A673 (cell line): Measurements from ENCODE around the gene SLC36A3. TPM values are rescaled to one million over a fixed set of nuclear protein-coding genes. Genes with fewer than 3 reads are reported as not detected.

Experiments
- BruUV-seq: library from RNA; stranded (reverse); fragments of 400-500 nt; replicated peaks from 2 replicates; lab custom pipeline; 2021; lab: Mats Ljungman, UMichigan
- CTCF ChIA-PET: fragments of 300-600 bp; sonication (Branson Sonifier 250); formaldehyde crosslinking; loops from one replicate; lab custom pipeline; 2022; ENCODE audit warnings: antibody characterized with exemption; lab: Charles Lee
- POLR2A ChIA-PET: fragments of 300-600 bp; sonication (Branson Sonifier 250); formaldehyde crosslinking; loops from one replicate; lab custom pipeline; 2022; ENCODE audit warnings: antibody characterized with exemption; ENCODE audit not compliant: low non-redundant PET; lab: Charles Lee
- DNase-seq: peaks from one replicate; pipeline ENCODE4 v3.0.0-alpha.2; 2015; ENCODE audit warnings: low spot score
- H3K27ac ChIP-seq: fragments of 200-600 bp; sonication (generic); 2 replicates; pipeline ENCODE4 v1.5.1; 2016; ENCODE audit warnings: mixed run types, low read depth, mild to moderate bottlenecking, mixed read lengths, antibody characterized with exemption, low read length; ENCODE audit not compliant: poor library complexity, severe bottlenecking
- H3K27me3 ChIP-seq: fragments of 200-600 bp; sonication (generic); replicated peaks from 2 replicates; pipeline ENCODE4 v1.6.1; 2017; ENCODE audit warnings: mixed run types, low read depth, mild to moderate bottlenecking, mixed read lengths, antibody characterized with exemption, low read length; ENCODE audit not compliant: insufficient read depth, poor library complexity
- H3K36me3 ChIP-seq: fragments of 200-600 bp; sonication (generic); 2 replicates; pipeline ENCODE4 v1.6.1; 2016; ENCODE audit warnings: mixed run types, mild to moderate bottlenecking, mixed read lengths, antibody characterized with exemption, low read length; ENCODE audit not compliant: insufficient read depth, poor library complexity, severe bottlenecking
- H3K4me1 ChIP-seq: fragments of 200-600 bp; sonication (generic); 2 replicates; pipeline ENCODE4 v1.6.1; 2017; ENCODE audit warnings: mixed run types, mild to moderate bottlenecking, mixed read lengths, antibody characterized with exemption, low read length; ENCODE audit not compliant: insufficient read depth, poor library complexity, severe bottlenecking
- H3K4me3 ChIP-seq: fragments of 200-600 bp; sonication (generic); 2 replicates; pipeline ENCODE4 v1.5.1; 2016; ENCODE audit warnings: low read depth, mixed run types, mild to moderate bottlenecking, mixed read lengths, low read length; ENCODE audit not compliant: poor library complexity, severe bottlenecking
- H3K9me3 ChIP-seq: fragments of 200-600 bp; sonication (generic); 2 replicates; pipeline ENCODE4 v1.6.1; 2016; ENCODE audit warnings: mixed run types, low read depth, mild to moderate bottlenecking, mixed read lengths, antibody characterized with exemption, low read length; ENCODE audit not compliant: poor library complexity, severe bottlenecking
- CTCF ChIP-seq: fragments of 300-800, 200-600 bp; sonication (generic); conservative IDR thresholded peaks from 2 replicates; pipeline ENCODE4 v1.5.1; 2017; ENCODE audit warnings: low read depth, mild to moderate bottlenecking, antibody characterized with exemption, low read length, moderate library complexity, mixed read lengths
- EZH2 ChIP-seq: fragments of 200-600 bp; sonication (generic); IDR thresholded peaks from 2 replicates; pipeline ENCODE4 v1.6.1; 2017; ENCODE audit warnings: borderline replicate concordance, low read depth, mild to moderate bottlenecking, mixed read lengths, antibody characterized with exemption, low read length; ENCODE audit not compliant: poor library complexity, severe bottlenecking
- intact Hi-C: fragments of 100-400 bp; cut with micrococcal nuclease; formaldehyde crosslinking; loops from one replicate; pipeline ENCODE4 v1.10.0; 2022; ENCODE audit not compliant: unreplicated experiment
- total RNA-seq: library from RNA; stranded (reverse); gene quantifications from 2 replicates; pipeline ENCODE4 v1.2.3, GENCODE V29; 2021

Gene SLC36A3
- total RNA-seq, 1 experiment from 2014 or later: not detected

GRCh38 chr5:151227918-151228447, 75.6 kb downstream of the SLC36A3 start:
- no TSS peak for BruUV-seq
- Histone ChIP-seq H3K27ac (no peak overlapping the region), H3K9me3 (no peaks in the 10 kb centered on the region), H3K4me1 (no peaks in the 10 kb centered on the region), H3K36me3 (no peaks in the 10 kb centered on the region), H3K27me3 (no peaks in the 10 kb centered on the region), H3K4me3 (no peak overlapping the region)
- DNase-seq: no peak
- TF ChIP-seq CTCF (no peak), EZH2 (no peak)
- CTCF ChIA-PET: no interaction called here
- POLR2A ChIA-PET: no interaction called here
- intact Hi-C loops: no loop called here

Other genes with a start within 250 kb of the SLC36A3 start
- 33.3 and 37.3 TPM in 2 replicates for gene TNIP1, start 222.7 kb downstream of the SLC36A3 start, total RNA-seq
- 95.9 and 130 TPM in 2 replicates for gene ANXA6, start 146.0 kb downstream of the SLC36A3 start, total RNA-seq
- gene CCDC69, start 79.7 kb downstream of the SLC36A3 start, total RNA-seq: 0.52 TPM in 1 of 2 replicates, not detected in the other
- gene GM2A, start 50.6 kb downstream of the SLC36A3 start, total RNA-seq: 3.5 and 4.0 TPM in 2 replicates
- not detected in 2 replicates for gene SLC36A2, start 43.8 kb upstream of the SLC36A3 start, total RNA-seq
- 8.8 and 12.5 TPM in 2 replicates for gene SLC36A1, start 143.8 kb upstream of the SLC36A3 start, total RNA-seq